Liver (tissue), 3 donors: ENCODE results near the gene SIRT7.

Experiments
- CTCF ChIP-seq: fragments of 150-350 bp; IDR thresholded peaks from 2 replicates; pipeline ENCODE4 v1.5.1; 2017; ENCODE audit warnings: improper control_type of control experiment, low read depth, low read length; ENCODE audit not compliant: missing input control
- EGR1 ChIP-seq, 2 donors: IDR thresholded peaks; 2 replicates each; pipeline ENCODE4 v1.6.1; 2016 to 2018; ENCODE audit warnings: antibody characterized with exemption in 2 of 2, low read depth in 2 of 2
- GABPA ChIP-seq, 2 donors: IDR thresholded peaks in 1 of 2; conservative IDR thresholded peaks in 1 of 2; 2 replicates each; pipeline ENCODE4 v1.6.1; 2016; ENCODE audit warnings: antibody characterized with exemption in 2 of 2, mild to moderate bottlenecking in 1 of 2, moderate library complexity in 1 of 2
- JUND ChIP-seq, 2 donors: IDR thresholded peaks; 2 replicates each; pipeline ENCODE4 v1.6.1; 2016; ENCODE audit warnings: antibody characterized with exemption in 2 of 2
- REST ChIP-seq: IDR thresholded peaks from 2 replicates; pipeline ENCODE4 v1.6.1; 2016; ENCODE audit warnings: antibody characterized with exemption, mild to moderate bottlenecking
- SP1 ChIP-seq: IDR thresholded peaks from 2 replicates; pipeline ENCODE4 v1.6.1; 2018; ENCODE audit warnings: antibody characterized with exemption, mild to moderate bottlenecking
- TAF1 ChIP-seq: conservative IDR thresholded peaks from 2 replicates; pipeline ENCODE4 v1.6.1; 2016; ENCODE audit warnings: antibody characterized with exemption, mild to moderate bottlenecking
- YY1 ChIP-seq: IDR thresholded peaks from 2 replicates; pipeline ENCODE4 v1.6.1; 2016; ENCODE audit warnings: antibody characterized with exemption, mild to moderate bottlenecking
- donor health status: healthy.
- donor health status: healthy.

- TF ChIP-seq CTCF (no peak), SP1 (no peak), TAF1 (no peak), JUND (IDR thresholded peaks at IDR 0.05) (no peak), EGR1 (IDR thresholded peaks at IDR 0.05; ENCODE audit: low read depth in 2 of 2) (no peak), GABPA (IDR thresholded peaks at IDR 0.05 in 1 of 2, conservative IDR thresholded peaks at IDR 0.05 in 1 of 2) (no peak), REST (no peak), YY1 (no peak)
Measured at GRCh38 chr17:81942167-81942553, 24.2 kb upstream of the SIRT7 start.
